ENCODE results near the gene ATP10A.

ATP10A gene

GRCh38 chr15:25768271-25768670 lies 94.9 kb downstream of the ATP10A start:
- in situ Hi-C loops (cut with HindIII; ENCODE audit: low sequenced_read_pairs): no loop called here
- TF ChIP-seq CTCF (IDR thresholded peaks at IDR 0.05; ENCODE audit: low read depth, low read length): no peak
- no peak overlapping the region for H3K4me3 ChIP-seq (ENCODE audit: low read depth, low read length)
- no peak for DNase-seq (ENCODE audit: low read depth, low spot score)

DNA sequence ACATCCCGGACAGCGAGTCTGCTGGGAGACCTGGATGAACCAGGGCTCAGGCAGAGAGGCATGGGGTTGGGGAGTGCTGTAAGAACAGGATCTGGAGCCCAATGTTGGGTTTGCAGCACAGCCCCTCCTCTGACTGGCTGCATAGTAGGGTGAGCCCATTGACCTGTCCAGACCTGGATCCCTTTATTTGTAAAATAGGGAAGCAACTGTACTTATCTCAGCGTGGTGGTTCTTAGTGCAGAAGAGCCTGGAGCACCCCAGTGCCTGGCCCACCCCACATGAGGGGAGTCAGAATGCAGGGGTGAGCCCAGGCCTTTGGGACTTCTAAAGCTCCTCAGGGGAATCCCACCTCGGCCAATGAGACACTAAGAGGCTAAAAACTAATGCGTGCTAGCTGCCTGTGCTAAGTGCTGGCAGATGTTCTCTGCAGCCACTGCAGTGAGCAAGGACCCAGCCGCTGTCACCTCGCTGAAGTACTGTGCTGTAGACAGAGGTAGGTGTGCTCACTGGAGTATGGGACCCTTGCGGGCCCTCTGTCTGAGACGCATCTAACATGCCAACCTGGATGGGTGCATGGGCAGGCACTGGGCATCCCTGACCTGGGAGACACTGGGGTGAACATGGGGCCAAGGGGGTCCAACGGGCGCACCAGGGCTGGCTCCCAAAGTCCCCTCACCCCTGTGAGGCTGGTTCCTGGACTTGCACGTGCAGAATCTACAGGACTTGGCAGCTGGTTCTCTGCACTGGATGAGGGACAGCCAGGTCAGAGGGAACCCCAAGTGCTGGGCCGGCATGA lies 95.6 kb downstream of the ATP10A start:
- DNase-seq (ENCODE audit: low read depth, low spot score): no peak
- in situ Hi-C loops (cut with HindIII; ENCODE audit: low sequenced_read_pairs): no loop called here
- no peak overlapping the region for H3K4me3 ChIP-seq (ENCODE audit: low read depth, low read length)
- no peak for TF ChIP-seq CTCF (IDR thresholded peaks at IDR 0.05; ENCODE audit: low read depth, low read length)

GRCh38 chr15:25766417-25766816 lies 96.7 kb downstream of the ATP10A start:
- no peak for TF ChIP-seq CTCF (IDR thresholded peaks at IDR 0.05; ENCODE audit: low read depth, low read length)
- no peak overlapping the region for H3K4me3 ChIP-seq (ENCODE audit: low read depth, low read length)
- no peak for DNase-seq (ENCODE audit: low read depth, low spot score)
- in situ Hi-C loops (cut with HindIII; ENCODE audit: low sequenced_read_pairs): no loop called here

DNA sequence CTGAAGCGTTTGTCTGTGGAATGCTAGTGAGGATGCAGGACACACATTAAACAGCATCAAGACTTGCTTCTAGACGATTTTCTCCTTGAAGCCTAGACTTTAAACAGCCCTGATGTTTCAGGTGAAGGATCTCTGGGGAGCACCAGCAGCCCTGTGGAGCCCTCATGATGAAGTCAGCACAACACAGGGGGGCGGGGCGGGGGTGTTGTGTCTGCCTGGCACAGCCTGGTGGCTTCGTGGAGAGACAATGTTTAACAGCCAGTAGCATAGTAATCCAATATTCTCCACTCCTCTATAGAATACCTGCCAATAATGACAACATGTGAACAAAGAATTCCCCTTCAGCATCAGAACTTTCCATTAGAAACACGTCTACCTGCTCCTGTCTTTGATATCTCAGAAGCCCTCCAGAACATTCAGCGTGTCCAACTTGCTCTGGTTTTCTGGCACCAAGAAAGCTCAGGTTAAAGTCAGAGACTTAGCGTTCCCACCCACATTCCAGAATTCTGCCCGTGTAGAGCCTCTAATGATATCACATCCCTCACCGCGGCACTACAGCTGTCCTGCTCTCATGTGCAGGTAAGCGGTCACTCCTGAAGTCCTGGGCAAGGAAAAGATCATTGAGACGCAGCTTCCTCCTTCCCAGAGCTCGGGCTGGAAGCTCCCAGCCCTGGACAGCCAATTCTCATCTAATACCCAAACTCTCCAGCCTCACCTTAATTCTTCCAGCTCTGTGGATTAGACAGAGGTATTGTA lies 98.0 kb downstream of the ATP10A start:
- DNase-seq (ENCODE audit: low read depth, low spot score): no peak

DNA sequence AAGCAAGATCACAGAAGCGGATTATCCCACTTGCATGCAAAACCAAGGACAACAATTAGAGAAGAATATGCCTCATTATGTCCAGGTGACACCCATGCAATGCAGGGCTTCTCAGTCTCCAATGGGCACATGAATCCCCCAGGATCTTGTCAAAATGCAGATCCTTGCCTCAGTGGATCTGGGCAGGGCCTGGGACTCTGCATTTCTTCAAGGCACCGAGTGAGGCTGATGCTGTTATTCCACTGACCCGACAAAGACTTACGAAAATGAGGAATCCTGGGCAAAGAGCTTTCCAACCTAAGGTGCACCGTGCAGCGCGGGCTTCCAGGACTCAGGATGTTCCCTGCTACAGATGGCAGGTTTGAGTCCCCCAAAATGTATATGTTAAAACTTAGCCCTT lies 99.2 kb downstream of the ATP10A start:
- no peak overlapping the region for H3K4me3 ChIP-seq (ENCODE audit: low read depth, low read length)
- no peak for TF ChIP-seq CTCF (IDR thresholded peaks at IDR 0.05; ENCODE audit: low read depth, low read length)
- in situ Hi-C loops (cut with HindIII; ENCODE audit: low sequenced_read_pairs): no loop called here
- DNase-seq (ENCODE audit: low read depth, low spot score): no peak

More for the DNA sequence above, 98.0 kb downstream of the ATP10A start:
- in situ Hi-C loops (cut with HindIII; ENCODE audit: low sequenced_read_pairs): no loop called here
- TF ChIP-seq CTCF (IDR thresholded peaks at IDR 0.05; ENCODE audit: low read depth, low read length): no peak
- H3K4me3 ChIP-seq (ENCODE audit: low read depth, low read length): no peak overlapping the region

GRCh38 chr15:25763331-25763751 lies 99.8 kb downstream of the ATP10A start:
- H3K4me3 ChIP-seq (ENCODE audit: low read depth, low read length): no peak overlapping the region
- in situ Hi-C loops (cut with HindIII; ENCODE audit: low sequenced_read_pairs): no loop called here
- no peak for TF ChIP-seq CTCF (IDR thresholded peaks at IDR 0.05; ENCODE audit: low read depth, low read length)
- no peak for DNase-seq (ENCODE audit: low read depth, low spot score)
